Pancreas (tissue), 10 donors: ENCODE measurements around the gene SLC50A1. TPM values are rescaled to one million over a fixed set of nuclear protein-coding genes. Genes with fewer than 3 reads are reported as not detected.

Experiments used
- ATAC-seq, 4 donors: fragments of 200-7000 bp; cut with Tn5 transposase; one replicate each; pipeline versions ENCODE4 v1.8.0 to v1.9.1; 2020; ENCODE audit warnings: mild to moderate bottlenecking in 4 of 4, moderate library complexity in 4 of 4
- DNase-seq, 6 donors: peaks; one replicate each; pipeline ENCODE4 v3.0.0-alpha.2; 2020
- FAIRE-seq: peaks from 2 replicates; lab custom pipeline; 2012; peaks lifted over from hg19 to GRCh38; lab: Jason Lieb, UNC
- H3K27ac ChIP-seq, 4 donors: fragments of 200-600 bp; sonication (generic); 1 replicate in 3 of 4; 2 replicates in 1 of 4; pipeline versions ENCODE4 v1.5.0 to v1.8.0; 2020
- H3K27me3 ChIP-seq, 4 donors: fragments of 200-600 bp; one replicate each; pipeline ENCODE4 v1.8.0; 2021
- H3K36me3 ChIP-seq, 3 donors: fragments of 200-600 bp; sonication (generic) in 1 of 3; one replicate each; pipeline versions ENCODE4 v1.5.0 to v1.8.0; 2020 to 2021
- H3K4me1 ChIP-seq, 3 donors: fragments of 200-600 bp; one replicate each; pipeline ENCODE4 v1.8.0; 2021
- H3K4me3 ChIP-seq, 4 donors: fragments of 200-600 bp; sonication (generic) in 2 of 4; one replicate each; pipeline versions ENCODE4 v1.5.0 to v1.8.0; 2020 to 2021
- H3K9me3 ChIP-seq, 4 donors: fragments of 200-600 bp; one replicate each; pipeline ENCODE4 v1.8.0; 2021
- CTCF ChIP-seq, 4 donors: fragments of 200-600 bp; sonication (generic) in 3 of 4; IDR thresholded peaks; one replicate each; pipeline versions ENCODE4 v1.5.0 to v1.8.0; 2021; ENCODE audit warnings: antibody characterized with exemption in 4 of 4
- WGBS, 2 donors: extraction: QIAGEN DNeasy Blood & Tissue Kit; methylation state at CpG; one replicate each; pipeline ENCODE4 v1.1.7; 2013; 5-methylcytosine and 5-hydroxymethylcytosine counted together
- intact Hi-C, 3 donors: fragments of 100-400 bp; cut with DNase I; formaldehyde crosslinking; loops; one replicate each; pipeline versions ENCODE4 v1.11.1 to v1.14.2; 2022
- polyA plus RNA-seq, 2 donors: library from polyadenylated mRNA; stranded (reverse); fragments of 200-250 nt; gene quantifications; one replicate each; pipeline ENCODE4 v1.2.3, GENCODE V29; 2013
- total RNA-seq, 6 donors: library from RNA; stranded (reverse); fragmentation: NEBNext Ultra II Directional in 4 of 6; extraction: Animal tissue kit (Norgen Biotek cat#: 25700) in 4 of 6; gene quantifications; one replicate each; pipeline versions ENCODE4 v1.2.1 to v1.2.4, GENCODE V29; 2021 to 2023
- donor health status: healthy with polysubstance abuse.
- donor health status: DM: no; HTN: no; CAD: no; lungs with moderate emphysema.
- donor health status: DM: no; HTN: no; CAD: no.
- donor health status: control.
- donor health status: control.
- donor health status: Bipolar disorder and iron deficiency.
- donor health status: DM: yes; HTN: yes; CAD: no.
- donor health status: DM: no; HTN: no; CAD: no.
- donor health status: DM: no; HTN: no; CAD: no.
- donor health status: DM: yes; HTN: yes; CAD: no.

Gene SLC50A1
- total and polyA plus RNA-seq, 8 donors, result 18.7 to 33.3 (median 29.4) TPM

GRCh38 chr1:155107309-155108264, 28.1 kb upstream of the SLC50A1 start:
- no peak for DNase-seq
- Histone ChIP-seq H3K27me3 (no peaks in the 10 kb centered on the region), H3K4me1 (peaks cover 0 to 5% (median 0%) of the 10 kb centered on the region in 3 donors), H3K36me3 (no peaks in the 10 kb centered on the region), H3K4me3 (no peak overlapping the region), H3K9me3 (no peaks in the 10 kb centered on the region), H3K27ac (no peak overlapping the region)
- FAIRE-seq, result no peak
- no peak for TF ChIP-seq CTCF (IDR thresholded peaks at IDR 0.05)
- intact Hi-C loops, result loop anchor here in 1 of 3 donors (10.0 kb wide), 1 partner anchor 57 kb away; no protein-coding TSS in a partner anchor
- ATAC-seq, result no peak
- 64 to 68% methylated on average over 12 of the region's 12 CpGs for WGBS, 2 donors

- ATAC-seq (no peak), FAIRE-seq (no peak), DNase-seq (no peak)
- H3K27me3 ChIP-seq, result no peaks in the 10 kb centered on the region
- TF ChIP-seq CTCF (IDR thresholded peaks at IDR 0.05), result no peak
- intact Hi-C loops, result loop anchor here in 1 of 3 donors (10.0 kb wide), 1 partner anchor 57 kb away; no protein-coding TSS in a partner anchor
- no peak overlapping the region for H3K27ac ChIP-seq
- WGBS, 2 donors, result 66% methylated on average over 5 of the region's 5 CpGs
- peaks cover 0 to 5% (median 0%) of the 10 kb centered on the region in 3 donors for H3K4me1 ChIP-seq
- no peak overlapping the region for H3K4me3 ChIP-seq
- H3K36me3 ChIP-seq, result no peaks in the 10 kb centered on the region
- H3K9me3 ChIP-seq, result no peaks in the 10 kb centered on the region
Measured at GRCh38 chr1:155108296-155108695, 27.4 kb upstream of the SLC50A1 start.

GRCh38 chr1:155110381-155110780, 25.3 kb upstream of the SLC50A1 start:
- no peaks in the 10 kb centered on the region for H3K36me3 ChIP-seq
- no peak overlapping the region for H3K27ac ChIP-seq
- no peaks in the 10 kb centered on the region for H3K27me3 ChIP-seq
- no peak for DNase-seq
- peaks cover 0 to 2% (median 0%) of the 10 kb centered on the region in 3 donors for H3K4me1 ChIP-seq
- FAIRE-seq, result no peak
- no peaks in the 10 kb centered on the region for H3K9me3 ChIP-seq
- H3K4me3 ChIP-seq, result no peak overlapping the region
- WGBS, 2 donors, result 70 to 80% methylated on average over 8 of the region's 8 CpGs
- no peak for TF ChIP-seq CTCF (IDR thresholded peaks at IDR 0.05)
- intact Hi-C loops, result no loop called here
- ATAC-seq, result no peak

- intact Hi-C loops, result no loop called here
- DNase-seq (no peak), ATAC-seq (no peak)
Measured at GRCh38 chr1:155110826-155111225, 24.8 kb upstream of the SLC50A1 start.

More at GRCh38 chr1:155110826-155111225, 24.8 kb upstream of the SLC50A1 start:
- Histone ChIP-seq H3K4me3 (no peak overlapping the region), H3K36me3 (no peaks in the 10 kb centered on the region), H3K9me3 (no peaks in the 10 kb centered on the region), H3K27ac (no peak overlapping the region), H3K27me3 (no peaks in the 10 kb centered on the region), H3K4me1 (no peaks in the 10 kb centered on the region)
- no peak for TF ChIP-seq CTCF (IDR thresholded peaks at IDR 0.05)
- no peak for FAIRE-seq
- WGBS, 2 donors, result 68 to 81% methylated on average over 8 of the region's 8 CpGs
